GM21825 (cell line): ENCODE measurements around the gene MORC4.

Experiments
- ATAC-seq: cut with Tn5 transposase; IDR thresholded peaks from one replicate; pipeline ENCODE4 v1.9.1; 2021; ENCODE audit warnings: mild to moderate bottlenecking, moderate library complexity; ENCODE audit not compliant: unreplicated experiment

Gene MORC4

DNA sequence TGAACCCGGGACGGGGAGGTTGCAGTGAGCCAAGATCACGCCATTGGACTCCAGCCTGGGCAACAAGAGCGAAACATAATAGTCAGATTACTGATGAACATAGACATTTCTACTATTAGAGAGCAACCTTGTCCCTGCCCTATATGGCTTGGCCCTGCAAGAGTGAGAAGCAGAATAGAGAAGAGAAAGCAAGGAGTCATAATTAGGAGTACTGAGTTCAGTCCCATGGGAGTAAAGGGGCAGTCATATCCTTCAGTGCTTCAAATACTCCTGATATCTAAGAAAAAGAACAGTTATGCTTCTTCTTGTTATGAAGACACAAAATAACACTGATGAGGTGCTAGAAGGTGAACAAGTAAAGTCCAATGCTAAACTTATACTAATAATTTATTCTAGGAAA, 46.0 kb downstream of the MORC4 start:
- no peak for ATAC-seq

DNA sequence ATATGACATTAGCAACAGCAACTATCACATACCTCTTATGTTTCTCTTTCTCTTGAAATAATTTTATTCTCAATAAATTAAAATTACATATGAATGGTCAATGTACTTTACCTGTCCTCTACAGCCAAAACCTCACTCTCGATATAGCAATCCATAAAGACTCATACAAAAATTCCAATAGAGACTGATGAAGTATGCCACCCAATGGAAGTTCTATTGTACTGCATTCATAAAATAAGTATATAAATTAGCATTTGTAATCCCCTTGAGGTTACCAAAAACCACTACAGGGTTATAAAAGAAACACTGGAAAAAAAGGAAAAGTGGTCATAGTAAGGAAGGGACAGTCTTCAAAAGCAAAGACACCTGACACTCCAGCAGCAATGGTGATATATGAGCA, 47.0 kb downstream of the MORC4 start:
- no peak for ATAC-seq

DNA sequence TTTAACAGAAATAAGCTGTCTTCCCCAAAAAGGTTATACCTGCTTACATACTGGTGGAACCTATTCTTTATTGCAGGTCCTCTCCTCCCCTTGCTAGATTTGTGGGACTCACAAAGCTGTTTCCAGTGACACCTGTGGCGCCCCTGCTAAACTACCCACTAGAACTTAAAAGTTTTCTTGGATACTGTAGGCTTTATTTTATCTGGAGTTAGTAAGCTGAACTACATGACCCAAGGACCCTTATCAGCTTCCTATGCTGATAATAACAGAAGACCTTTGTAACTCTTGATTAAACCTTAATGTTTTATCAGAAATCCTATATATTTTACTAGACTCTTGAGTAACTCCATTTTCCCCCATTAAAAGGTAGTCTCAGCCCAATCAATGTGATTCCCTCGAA, 47.5 kb downstream of the MORC4 start:
- no peak for ATAC-seq

DNA sequence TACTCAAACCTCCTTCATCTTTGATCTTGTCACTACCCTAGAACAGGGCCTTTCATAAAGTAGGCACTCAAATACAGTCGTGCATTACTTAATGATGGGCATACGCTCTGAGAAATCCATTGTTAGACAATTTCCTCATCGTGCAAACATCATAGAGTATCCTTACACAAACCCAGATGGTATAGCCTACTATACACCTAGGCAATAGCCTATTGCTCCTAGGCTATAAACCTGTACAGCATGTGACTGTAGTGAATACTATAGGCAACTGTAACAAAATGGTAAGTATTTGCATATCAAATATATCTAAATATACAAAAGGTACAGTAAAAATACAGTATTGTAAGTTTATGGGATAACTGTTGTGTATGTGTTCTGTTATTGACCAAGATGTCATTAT, 47.9 kb downstream of the MORC4 start:
- ATAC-seq: no peak

DNA sequence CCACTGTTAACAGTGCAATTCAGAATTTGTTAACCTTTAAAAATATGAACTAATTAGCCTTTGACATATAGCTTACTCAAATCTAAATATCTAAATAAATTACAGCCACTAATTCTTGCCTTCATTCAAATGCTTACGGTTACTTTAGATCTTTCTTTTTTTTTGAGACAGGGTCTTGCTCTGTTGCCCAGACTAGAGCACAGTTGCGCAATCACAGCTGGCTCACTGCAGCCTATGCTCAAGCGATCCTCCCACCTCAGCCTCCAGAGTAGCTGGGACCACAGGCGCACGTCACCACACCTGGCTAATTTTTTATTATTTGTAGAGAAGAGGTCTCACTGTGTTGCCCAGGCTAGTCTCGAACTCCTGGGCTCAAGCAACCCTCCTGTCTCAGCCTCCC, 48.8 kb downstream of the MORC4 start:
- no peak for ATAC-seq

DNA sequence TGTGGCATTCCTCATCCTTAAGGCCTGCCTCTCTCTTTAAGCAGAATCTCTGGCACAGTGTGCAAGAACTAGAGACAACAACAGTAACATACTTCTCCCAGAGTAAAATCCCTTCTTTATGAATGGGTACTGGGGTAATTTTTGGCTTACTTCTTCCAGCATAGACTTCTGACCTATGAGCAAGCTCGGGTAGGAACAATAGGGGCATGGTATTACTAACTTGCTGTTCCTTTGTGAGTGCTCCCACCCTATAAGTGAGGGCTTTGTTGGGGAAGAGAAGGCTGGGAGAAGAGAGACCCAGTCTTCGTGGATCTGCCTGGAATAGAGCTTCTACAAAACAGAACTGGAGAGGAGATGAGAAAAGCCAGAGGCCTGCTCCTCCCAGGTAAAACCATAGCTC, 49.6 kb downstream of the MORC4 start:
- ATAC-seq: no peak

DNA sequence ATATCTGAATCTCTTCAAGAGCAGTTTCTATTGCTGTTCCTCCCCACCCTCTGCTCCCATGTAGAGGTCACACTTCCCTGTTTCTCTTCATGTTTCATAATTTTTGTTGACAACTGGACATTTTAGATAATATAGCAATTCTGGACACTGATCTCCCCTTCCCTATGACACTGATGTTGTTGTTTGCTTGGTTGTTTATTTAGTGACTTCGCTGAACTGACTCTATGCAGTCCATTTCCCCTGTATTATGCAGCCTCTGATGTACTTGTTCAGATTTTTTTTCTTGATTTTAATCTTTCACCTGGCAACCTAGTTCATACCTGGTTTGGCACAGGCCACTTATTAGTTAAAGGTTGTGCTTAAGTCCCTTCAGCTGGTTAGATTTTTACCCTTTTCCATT, 50.6 kb downstream of the MORC4 start:
- no peak for ATAC-seq

DNA sequence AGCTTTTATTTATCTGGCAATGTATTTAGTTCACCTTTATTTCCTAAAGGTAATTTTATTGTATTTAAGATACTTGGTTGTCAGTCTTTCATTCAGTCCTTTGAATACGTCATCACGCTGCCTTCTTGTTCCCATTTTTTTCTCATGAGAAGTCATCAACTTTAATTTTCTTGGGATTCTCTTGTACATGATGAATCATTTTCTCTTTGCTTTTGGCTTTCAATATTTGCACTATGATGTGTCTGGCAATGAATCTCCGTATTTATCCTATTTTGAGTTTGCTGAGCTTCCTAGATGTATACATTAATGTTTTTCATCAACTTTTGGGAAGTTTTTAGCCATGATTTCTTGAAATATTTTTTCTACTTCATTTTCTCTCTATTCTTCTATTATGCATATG, 51.4 kb downstream of the MORC4 start:
- ATAC-seq: no peak

DNA sequence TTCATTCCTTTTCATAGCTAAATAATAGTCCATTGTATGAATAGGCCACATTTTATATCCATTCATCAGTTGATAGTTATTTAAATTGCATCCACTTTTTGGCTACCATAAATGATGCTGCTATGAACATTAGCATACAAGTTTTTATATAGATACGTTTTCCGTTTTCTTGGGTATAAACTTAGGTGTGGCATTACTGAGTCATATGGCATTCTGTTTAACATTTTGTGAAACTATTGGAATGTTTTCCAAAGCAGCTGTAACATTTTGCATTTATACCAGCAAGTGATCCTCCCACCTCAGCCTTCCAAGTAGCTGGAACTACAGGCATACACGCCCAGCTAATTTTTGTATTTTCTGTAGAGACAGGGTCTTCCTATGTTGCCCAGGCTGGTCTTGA, 53.5 kb downstream of the MORC4 start:
- no peak for ATAC-seq

DNA sequence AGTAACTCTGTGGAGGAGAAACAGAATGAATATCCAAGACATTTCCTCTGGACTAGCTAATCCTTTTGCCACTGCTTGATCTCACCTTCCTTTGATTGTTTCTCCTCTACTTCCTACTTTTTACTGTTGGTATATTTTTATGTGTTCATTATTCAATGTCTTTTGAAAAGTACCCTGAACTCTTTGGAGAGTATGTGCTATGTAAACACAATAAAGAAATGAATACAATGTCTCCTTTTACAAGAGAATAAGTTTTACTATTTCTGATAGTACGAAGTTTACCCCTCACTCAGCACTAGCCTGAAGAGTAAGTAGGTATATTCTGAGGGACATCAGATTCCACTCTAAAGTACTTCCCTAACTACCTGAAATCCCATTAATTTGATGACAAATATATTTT, 59.9 kb downstream of the MORC4 start:
- no peak for ATAC-seq

DNA sequence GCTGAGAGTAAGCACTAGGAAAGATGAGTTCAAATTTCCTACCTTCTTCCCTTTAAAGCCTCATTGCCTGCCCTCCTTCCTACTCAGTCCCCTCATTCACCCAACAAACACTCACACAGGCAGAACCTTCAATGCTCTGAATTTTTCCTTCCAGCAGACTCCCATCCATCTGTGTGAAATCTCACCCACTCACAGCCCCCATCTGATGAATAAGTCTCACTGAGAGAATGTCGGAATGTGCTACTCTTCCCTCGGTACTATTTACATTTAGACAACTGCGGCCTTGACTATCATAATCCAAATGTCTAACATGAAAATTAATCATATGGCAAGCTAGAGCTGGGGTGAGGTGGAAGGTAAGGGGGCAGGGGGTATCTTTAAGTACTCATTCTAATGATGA, 60.4 kb downstream of the MORC4 start:
- no peak for ATAC-seq

DNA sequence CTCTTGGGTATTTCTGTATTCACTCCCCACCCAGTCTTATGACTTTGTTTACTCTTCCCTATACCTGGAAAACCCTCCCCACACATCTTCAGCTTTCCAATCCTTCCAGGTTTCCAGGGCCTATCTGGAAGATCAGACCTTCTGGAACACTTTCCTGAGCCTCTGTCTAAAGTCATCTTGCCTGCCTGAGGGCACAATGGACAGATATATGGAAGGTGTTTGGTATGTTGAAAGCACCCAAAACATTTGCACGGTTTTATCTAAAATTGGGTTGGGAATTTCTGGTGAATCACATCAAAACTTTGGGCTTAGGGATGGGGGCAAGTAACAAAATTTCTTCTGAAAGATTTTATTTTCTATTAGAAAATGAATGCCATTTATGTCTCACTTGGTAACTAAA, 63.8 kb downstream of the MORC4 start:
- ATAC-seq: no peak

DNA sequence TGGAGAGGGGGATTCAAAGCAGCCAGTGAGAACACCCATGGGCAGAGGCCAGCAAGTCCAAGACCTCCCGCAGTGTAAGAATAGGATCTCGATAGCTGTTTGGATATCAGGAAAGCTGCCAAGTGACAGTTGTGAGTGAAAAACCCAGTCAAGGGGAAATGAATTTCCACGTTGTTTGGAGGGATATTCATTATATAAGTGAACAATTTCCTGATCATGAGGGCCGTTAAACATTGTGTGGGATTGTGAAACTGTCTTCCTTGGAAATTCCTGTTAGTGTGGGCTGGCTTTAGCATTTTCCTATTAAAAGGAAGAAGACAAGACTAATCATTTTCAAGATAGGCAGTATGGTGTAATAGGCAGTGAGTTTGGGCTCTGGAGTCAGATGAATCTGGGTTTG, 64.8 kb downstream of the MORC4 start:
- no peak for ATAC-seq

DNA sequence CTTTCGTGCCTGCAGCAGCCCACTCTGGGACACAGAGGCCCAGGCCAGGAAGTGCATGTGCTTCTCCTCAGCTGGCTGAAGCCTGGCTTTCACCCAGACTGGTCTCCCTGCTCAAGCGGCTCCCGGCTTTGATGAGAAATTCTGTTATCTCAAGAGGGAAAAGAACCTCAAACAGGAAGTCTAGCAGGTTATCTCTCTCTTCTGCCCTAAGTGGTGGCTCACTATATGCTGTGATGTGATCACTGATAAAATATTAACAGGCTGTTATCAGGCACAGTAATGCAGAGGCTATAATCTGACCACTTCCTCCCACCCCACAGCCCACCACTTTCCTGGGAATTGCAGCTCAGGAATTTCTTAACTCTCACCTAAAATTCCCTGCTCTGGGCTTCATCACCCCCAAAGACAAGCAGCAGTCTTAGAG, 66.5 kb downstream of the MORC4 start:
- ATAC-seq: no peak

DNA sequence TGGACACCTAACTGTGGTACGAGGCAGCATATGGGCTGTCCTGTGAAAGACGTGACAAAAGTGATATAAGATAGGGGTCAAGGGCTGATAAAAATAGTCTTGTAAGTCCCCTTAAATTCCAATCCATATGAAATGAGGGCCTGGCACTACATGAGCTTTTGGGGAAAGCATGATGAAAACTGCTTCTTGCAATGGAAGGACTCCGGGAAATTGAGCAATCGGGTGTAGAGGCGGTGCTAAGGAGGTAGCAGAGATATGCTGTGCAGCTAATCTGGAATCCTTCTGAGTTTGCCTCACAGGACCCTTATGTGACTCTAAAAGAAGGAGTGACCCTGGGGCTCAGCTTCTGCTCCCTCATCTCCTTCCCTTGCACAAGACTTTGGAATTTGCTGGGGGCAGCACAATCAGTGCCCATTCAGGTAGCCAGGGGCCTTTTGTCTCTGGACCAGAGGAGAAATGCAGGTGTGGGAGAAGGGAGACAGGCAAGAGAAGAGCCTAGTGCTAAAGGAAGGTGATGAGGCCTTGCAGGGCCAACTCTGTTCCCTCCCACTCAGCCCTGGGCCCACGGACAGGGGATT, 67.0 kb downstream of the MORC4 start:
- no peak for ATAC-seq

DNA sequence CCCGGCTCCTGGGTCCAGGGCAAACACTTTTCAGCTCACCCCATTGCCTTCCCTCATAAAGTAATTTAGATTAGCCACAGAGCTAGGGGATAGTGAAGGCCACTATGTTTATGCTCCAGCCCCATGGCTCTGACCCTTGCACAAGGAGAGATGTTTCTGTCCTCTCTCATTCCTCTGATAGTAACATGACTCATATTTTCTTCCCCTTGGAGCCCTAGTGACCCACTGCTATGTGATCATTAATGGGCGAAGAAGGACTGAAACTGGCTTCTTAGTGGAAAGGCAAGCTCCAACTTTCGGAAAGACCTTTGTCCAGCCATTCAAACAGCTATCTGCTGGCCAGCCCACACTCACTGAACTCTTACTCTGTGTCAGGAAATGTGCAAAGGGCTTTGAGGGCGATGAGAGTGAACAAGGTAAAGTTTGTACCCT, 67.5 kb downstream of the MORC4 start:
- ATAC-seq: no peak

DNA sequence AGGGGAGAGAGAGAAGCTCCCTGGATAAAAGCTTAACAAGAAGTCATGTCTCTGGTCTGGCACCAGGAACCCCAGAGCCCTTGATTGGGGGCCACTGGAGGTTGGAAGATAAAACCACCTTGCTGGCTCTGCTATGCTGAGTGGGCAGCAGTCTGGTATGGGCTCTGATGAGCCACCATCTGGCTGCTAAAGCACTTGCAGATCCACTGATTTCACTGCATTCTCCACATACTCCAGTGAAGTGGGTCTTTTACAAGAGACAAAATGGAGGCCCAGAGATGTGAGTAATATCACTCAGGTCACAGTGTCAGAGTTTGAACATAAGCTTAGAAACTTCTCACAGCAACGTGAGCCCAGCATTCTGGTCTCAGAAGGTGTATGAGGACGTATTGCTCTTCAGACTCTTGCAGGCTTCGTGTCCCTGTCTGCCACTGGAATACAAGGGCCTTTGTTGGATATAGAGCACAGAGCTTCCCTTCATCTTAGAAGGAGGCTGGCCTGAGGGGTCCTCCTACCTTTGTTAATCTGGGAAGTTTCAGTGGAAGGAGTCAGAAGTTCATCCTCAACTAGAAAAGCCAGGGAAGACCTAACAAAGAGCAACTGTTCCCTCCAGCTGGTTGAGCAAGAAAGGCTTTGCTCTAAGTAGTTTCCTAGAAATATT, 68.1 kb downstream of the MORC4 start:
- ATAC-seq: no peak

DNA sequence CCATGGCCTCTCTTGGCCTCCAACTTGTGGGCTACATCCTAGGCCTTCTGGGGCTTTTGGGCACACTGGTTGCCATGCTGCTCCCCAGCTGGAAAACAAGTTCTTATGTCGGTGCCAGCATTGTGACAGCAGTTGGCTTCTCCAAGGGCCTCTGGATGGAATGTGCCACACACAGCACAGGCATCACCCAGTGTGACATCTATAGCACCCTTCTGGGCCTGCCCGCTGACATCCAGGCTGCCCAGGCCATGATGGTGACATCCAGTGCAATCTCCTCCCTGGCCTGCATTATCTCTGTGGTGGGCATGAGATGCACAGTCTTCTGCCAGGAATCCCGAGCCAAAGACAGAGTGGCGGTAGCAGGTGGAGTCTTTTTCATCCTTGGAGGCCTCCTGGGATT, 71.8 kb downstream of the MORC4 start:
- no peak for ATAC-seq

DNA sequence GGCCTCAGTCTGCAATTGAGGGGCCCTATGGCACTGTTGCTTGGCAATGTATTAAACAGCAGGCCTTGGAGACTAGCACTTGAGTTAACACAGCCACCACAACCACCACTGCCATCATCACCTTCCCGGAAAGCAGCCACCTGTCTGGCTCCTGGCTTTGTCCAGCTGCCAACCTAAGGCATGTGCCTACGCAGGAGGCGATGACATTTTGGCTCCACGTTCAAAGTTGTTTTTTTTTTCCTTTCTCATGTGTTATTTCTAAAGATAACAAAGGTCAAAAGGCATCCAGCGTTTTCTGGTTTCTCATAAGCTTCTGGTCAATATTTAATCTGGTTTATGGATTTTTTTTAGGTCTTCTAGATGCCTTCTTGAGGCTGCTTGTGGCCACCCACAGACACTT, 72.3 kb downstream of the MORC4 start:
- ATAC-seq: no peak

DNA sequence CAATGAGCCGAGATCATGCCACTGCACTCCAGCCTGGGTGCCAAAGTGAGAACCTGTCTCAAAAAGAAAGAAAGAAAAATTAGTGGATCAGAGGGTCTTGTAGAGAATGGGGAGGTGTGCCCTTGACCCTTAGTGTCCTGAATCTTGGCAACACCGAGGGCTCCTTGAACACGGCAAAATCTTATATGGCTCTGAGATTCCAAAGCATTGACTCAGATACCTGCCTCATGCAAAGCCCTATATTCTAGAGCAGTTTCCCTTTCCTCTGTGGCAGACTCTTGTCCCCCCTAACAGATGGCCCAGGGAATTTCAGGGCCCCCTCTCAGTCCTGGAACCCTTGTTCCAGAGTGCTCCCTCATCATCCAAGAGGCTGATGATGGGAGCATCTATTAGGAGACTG, 73.0 kb downstream of the MORC4 start:
- no peak for ATAC-seq

DNA sequence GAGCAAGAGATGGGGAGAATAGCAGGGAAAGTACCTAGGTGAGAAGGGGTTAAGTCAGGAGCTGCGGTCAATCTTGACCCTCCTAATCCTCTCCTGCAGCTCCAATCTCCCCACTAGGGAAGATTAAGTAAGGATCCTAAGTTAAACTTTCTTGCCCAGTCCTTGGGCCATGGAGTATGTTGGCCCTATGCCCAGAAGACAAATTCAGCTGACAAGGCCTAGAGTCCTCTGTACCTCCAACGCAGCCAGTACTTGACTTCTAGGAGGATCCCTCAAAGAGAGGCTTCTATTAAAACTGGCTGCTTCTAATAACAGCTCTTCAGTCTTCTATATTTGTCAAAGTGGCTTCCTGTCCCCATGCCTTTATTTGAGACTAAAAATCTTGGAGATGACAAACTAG, 78.4 kb downstream of the MORC4 start:
- ATAC-seq: no peak

DNA sequence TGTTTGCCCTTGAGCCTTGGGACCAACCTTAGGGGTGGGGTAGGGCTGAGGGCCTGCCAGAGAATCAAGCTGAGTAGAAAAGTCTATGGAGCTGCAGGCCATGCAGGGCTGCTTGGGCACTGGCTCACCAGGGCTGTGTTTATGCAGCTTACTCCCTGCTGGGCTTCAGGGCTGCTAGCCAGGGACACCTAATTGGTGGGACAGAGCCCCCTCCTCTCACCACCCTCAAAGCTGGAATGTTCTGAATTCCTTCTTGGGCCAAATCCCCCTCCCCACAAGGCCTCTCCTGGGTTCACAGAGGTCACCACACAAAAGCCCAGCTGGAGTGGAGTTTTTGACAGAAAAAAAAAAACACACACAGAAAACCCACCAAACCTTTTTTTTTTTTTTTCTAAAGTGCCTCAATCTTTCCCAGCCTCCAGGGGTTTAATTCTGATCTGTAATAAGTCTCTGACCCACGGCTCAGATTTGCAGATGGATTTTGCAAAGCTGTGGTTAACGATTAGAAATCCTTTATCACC, 80.0 kb downstream of the MORC4 start, which contains the start of gene CLDN2:
TSS of gene CLDN2 (plus strand) at position 471 of the 521 bp plus-strand sequence. CDS start 7,827 bp downstream, outside the sequence.
- ATAC-seq: no peak
